Muscle of leg (tissue), 11 donors: ENCODE measurements around the gene UCHL1. TPM values are rescaled to one million over a fixed set of nuclear protein-coding genes. Genes with fewer than 3 reads are reported as not detected.

Source experiments
- DNase-seq: peaks from one replicate; pipeline ENCODE4 v3.0.0; 2013
- H3K27ac ChIP-seq: one replicate; pipeline ENCODE4 v1.5.1; 2013; ENCODE audit warnings: mild to moderate bottlenecking, low read length, control low read depth
- H3K27me3 ChIP-seq: one replicate; pipeline ENCODE4 v1.6.1; 2013; ENCODE audit warnings: low read length; ENCODE audit not compliant: control insufficient read depth, insufficient read depth
- H3K36me3 ChIP-seq: one replicate; pipeline ENCODE4 v1.6.1; 2013; ENCODE audit warnings: low read length; ENCODE audit not compliant: control insufficient read depth, insufficient read depth
- H3K4me1 ChIP-seq: one replicate; pipeline ENCODE4 v1.6.1; 2013; ENCODE audit warnings: low read length; ENCODE audit not compliant: control insufficient read depth, insufficient read depth
- H3K4me3 ChIP-seq: one replicate; pipeline ENCODE4 v1.5.1; 2013; ENCODE audit warnings: low read length, control low read depth
- H3K9me3 ChIP-seq: replicated peaks from 2 replicates; pipeline ENCODE4 v1.6.1; 2013; ENCODE audit warnings: low read depth, low read length; ENCODE audit not compliant: control insufficient read depth
- WGBS: methylation state at CpG from one replicate; pipeline ENCODE4 v1.1.5; 2013; ENCODE audit warnings: missing lambda C conversion rate; ENCODE audit not compliant: insufficient coverage; 5-methylcytosine and 5-hydroxymethylcytosine counted together
- polyA plus RNA-seq, 8 donors: library from polyadenylated mRNA; unstranded; fragments of 120-200 nt; gene quantifications; one replicate each; pipeline versions ENCODE4 v1.2.1 to v1.2.3, GENCODE V29; 2013; ENCODE audit warnings: inconsistent platforms in 1 of 8, low replicate concordance in 1 of 8; ENCODE audit not compliant: insufficient read length in 8 of 8, insufficient read depth in 1 of 8
- total RNA-seq: library from RNA; stranded (reverse); fragments of 120-200 nt; gene quantifications from one replicate; pipeline ENCODE4 v1.2.4, GENCODE V29; 2013

UCHL1 gene
- total and polyA plus RNA-seq, 9 donors, result 15.6 to 28.6 (median 22.7) TPM

DNA sequence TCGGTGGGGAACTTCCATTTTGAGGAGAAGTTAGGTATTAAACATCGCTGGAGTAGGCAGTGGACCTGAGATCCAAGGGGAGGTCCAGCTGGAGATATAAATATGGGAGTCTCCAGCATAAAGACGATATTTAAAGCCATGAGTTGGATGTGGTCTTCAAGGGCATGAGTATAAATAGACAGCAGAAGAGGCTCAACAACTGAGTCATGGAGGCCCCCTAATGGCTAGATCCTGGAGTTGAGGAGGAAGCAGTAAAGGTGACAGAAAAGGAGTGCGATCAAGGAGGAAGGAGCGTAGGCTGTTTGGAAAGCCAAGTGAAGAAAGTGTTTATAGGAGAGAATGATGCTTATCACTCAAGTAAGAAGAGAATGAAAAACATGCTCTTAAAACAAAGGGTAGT is 24.3 kb upstream of the UCHL1 start:
- no peak for DNase-seq
- no peaks in the 10 kb centered on the region for H3K9me3 ChIP-seq
- no peak overlapping the region for H3K27ac ChIP-seq
- H3K4me3 ChIP-seq, result no peak overlapping the region
- H3K36me3 ChIP-seq, result no peaks in the 10 kb centered on the region
- no peaks in the 10 kb centered on the region for H3K27me3 ChIP-seq
- WGBS, result 65% methylated on average over 5 of the region's 5 CpGs
- H3K4me1 ChIP-seq, result no peaks in the 10 kb centered on the region

DNA sequence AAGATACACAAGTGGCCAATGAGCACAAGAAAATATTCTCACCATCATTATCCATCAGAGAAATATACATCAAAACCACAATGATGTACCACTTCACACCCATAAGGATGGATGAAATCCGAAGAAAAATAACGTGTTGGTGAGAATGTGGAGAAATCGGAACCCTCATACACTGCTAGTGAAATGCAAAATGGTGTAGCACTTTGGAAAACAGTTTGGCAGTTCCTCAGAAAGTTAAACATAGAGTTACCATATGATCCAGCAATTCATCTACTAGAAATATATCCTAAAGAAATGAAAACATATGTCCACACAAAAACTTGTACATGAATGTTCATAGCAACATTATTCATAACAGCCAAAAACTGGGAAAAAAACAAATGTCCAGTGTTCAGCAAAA is 23.9 kb upstream of the UCHL1 start:
- DNase-seq, result no peak
- peaks cover 4% of the 10 kb centered on the region for H3K9me3 ChIP-seq
- no peaks in the 10 kb centered on the region for H3K36me3 ChIP-seq
- WGBS, result no CpG with 5 or more reads among the region's 3 CpGs
- no peaks in the 10 kb centered on the region for H3K27me3 ChIP-seq
- no peak overlapping the region for H3K4me3 ChIP-seq
- no peak overlapping the region for H3K27ac ChIP-seq
- H3K4me1 ChIP-seq, result no peaks in the 10 kb centered on the region

DNA sequence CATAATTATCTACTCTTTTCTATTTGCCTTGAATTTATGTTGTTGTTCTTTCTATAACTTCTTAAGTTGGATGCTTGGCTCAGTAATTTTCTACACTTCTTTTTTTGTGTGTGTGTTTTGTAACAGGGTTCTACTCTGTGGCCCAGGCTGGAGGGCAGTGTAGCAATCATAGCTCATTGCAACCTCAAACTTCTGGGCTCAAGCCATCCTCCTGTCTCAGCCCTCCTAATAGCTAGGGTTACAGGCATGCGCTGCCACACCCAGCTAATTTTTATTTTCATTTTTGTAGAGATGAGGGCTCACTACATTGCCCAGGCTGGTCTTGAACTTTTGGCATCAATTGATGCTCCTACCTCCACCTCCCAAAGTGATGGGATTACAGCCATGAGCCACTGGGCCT is 20.7 kb upstream of the UCHL1 start:
- Histone ChIP-seq H3K4me3 (no peak overlapping the region), H3K27me3 (no peaks in the 10 kb centered on the region), H3K4me1 (no peaks in the 10 kb centered on the region), H3K9me3 (peaks cover 5% of the 10 kb centered on the region), H3K27ac (no peak overlapping the region), H3K36me3 (no peaks in the 10 kb centered on the region)
- no peak for DNase-seq
- no CpG with 5 or more reads among the region's 1 CpG for WGBS

DNA sequence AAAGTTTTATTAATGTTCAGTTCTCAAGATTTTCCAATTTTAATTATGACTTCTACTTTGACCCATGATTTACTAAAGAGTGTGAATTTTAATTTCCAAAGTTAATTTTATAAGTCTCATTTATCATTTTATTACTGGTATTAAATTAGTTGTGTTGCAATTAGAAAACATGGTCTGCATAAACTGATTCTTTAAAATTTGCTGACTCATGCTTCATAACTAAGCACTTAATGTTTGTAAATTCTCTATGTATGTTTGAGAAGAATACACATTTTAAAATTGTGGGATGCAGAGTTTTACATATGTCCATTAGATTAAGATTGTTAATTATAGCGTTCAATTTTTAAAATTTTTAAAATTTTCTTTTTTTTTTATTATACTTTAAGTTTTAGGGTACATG is 20.2 kb upstream of the UCHL1 start:
- no peaks in the 10 kb centered on the region for H3K4me1 ChIP-seq
- H3K27me3 ChIP-seq, result no peaks in the 10 kb centered on the region
- no peak for DNase-seq
- no CpG with 5 or more reads among the region's 1 CpG for WGBS
- no peak overlapping the region for H3K27ac ChIP-seq
- no peak overlapping the region for H3K4me3 ChIP-seq
- peaks cover 5% of the 10 kb centered on the region for H3K9me3 ChIP-seq
- H3K36me3 ChIP-seq, result no peaks in the 10 kb centered on the region

DNA sequence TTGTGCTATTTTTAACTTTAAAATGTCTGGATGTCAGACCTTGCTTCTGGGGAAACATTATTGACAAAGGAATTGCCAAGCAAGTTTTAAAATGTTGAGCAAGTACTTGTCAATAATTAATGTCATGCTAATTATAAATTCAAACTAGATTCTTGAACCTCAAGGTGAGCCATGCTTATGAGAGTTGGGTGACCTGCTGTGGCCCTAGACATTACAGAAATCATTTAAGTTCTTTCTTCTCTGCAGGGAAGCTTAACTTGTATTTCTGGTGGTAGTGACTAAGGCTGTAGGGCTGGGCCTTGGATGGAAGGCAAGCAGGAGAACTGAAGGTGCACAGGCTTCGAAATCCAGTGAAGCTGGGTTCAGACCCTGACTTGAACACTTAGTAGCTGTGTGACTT is 14.8 kb upstream of the UCHL1 start:
- Histone ChIP-seq H3K36me3 (no peaks in the 10 kb centered on the region), H3K4me1 (no peaks in the 10 kb centered on the region), H3K27me3 (no peaks in the 10 kb centered on the region), H3K4me3 (no peak overlapping the region), H3K27ac (no peak overlapping the region), H3K9me3 (peaks cover 5% of the 10 kb centered on the region)
- WGBS, result 83% methylated on average over 1 of the region's 1 CpG
- no peak for DNase-seq

DNA sequence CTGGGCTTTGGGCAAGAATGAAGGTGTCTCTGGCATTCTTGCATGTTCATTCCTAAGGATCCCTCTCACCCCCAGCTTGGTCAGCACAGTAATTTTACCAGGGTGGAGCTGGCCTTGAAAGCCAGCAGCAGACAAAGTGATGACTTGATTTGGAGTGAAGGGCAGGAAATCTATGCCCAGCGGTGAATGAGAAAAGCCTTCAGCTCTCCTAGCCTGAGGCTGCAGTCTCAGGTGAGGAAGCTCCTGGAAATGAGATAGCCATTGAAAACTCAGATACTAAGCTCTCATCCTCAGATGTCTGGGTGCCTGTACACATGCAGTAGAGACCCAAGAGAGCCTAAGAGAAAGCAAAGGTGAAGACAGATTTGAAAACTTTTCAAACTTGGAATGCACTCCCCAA is 10.7 kb upstream of the UCHL1 start:
- no peak overlapping the region for H3K27ac ChIP-seq
- no peaks in the 10 kb centered on the region for H3K4me1 ChIP-seq
- no peaks in the 10 kb centered on the region for H3K36me3 ChIP-seq
- WGBS, result 71% methylated on average over 1 of the region's 1 CpG
- no peaks in the 10 kb centered on the region for H3K27me3 ChIP-seq
- H3K9me3 ChIP-seq, result no peaks in the 10 kb centered on the region
- DNase-seq, result no peak
- H3K4me3 ChIP-seq, result no peak overlapping the region

DNA sequence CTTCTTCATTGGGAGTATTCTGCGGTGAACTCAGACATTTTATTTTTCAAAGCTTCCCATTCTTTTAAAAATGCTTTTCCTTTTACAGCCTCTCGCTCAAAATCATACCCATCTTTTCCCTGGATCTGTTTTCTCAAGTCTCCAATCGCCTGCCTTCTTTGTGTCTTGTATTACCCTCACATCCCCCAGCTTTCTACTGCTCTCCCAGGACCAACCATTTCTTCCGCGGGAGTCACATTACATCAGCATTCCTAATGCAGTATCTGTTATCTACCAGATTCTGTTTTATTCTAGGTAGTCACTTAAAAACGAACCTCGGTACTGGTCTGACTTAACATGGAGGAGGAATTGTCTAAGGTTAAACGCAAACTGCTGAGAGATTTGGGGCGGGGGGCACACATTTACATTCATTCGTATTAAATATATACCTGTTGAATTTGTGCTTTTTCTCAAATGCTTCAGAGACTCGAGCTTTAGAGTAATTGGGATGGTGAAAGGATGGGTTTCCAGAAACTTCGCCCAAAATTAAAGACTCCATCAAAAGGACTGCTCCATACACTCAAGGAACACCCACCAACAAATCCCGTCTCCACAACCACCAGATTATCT is 493 bp upstream of the UCHL1 start:
- Histone ChIP-seq H3K4me3 (peak overlapping the region; percentile 48), H3K27ac (no peak overlapping the region), H3K36me3 (no peaks in the 10 kb centered on the region), H3K4me1 (peaks cover 10% of the 10 kb centered on the region), H3K9me3 (no peaks in the 10 kb centered on the region), H3K27me3 (peaks cover 21% of the 10 kb centered on the region)
- 24% methylated on average over 5 of the region's 13 CpGs for WGBS
- DNase-seq, result peak; percentile 12

DNA sequence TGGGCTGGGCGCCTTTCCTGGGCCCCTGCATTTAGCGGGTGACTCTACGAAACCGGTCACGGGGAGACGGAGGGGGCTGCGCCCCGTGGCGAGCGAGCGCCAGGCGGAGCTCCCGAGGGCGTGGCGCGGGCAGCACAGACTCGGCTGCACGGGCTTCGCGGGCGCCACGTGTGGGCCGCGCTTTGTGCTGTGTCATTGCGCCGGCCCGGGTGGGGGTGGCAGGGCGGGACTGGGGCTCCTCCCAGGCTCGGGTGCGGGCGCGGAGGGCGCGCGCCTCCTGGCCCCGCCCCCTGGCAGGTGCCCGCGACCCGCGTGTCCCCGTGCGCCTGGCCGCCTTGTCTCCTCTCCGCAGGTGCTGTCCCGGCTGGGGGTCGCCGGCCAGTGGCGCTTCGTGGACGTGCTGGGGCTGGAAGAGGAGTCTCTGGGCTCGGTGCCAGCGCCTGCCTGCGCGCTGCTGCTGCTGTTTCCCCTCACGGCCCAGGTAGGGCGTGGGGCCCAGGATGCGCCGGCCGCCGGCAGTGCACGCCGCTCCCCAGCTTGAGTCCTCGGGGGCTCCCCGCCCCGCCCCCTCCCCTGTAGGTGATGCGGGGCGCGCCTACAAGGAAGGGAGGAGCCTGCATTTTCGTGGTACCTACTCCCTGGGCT is 651 bp downstream of the UCHL1 start:
- Histone ChIP-seq H3K27ac (no peak overlapping the region), H3K9me3 (no peaks in the 10 kb centered on the region), H3K4me1 (peaks cover 10% of the 10 kb centered on the region), H3K36me3 (no peaks in the 10 kb centered on the region), H3K27me3 (peaks cover 21% of the 10 kb centered on the region), H3K4me3 (peak overlapping the region; percentile 48)
- peak; percentile 46 for DNase-seq
- WGBS, result under 1% methylated on average over 62 of the region's 69 CpGs

DNA sequence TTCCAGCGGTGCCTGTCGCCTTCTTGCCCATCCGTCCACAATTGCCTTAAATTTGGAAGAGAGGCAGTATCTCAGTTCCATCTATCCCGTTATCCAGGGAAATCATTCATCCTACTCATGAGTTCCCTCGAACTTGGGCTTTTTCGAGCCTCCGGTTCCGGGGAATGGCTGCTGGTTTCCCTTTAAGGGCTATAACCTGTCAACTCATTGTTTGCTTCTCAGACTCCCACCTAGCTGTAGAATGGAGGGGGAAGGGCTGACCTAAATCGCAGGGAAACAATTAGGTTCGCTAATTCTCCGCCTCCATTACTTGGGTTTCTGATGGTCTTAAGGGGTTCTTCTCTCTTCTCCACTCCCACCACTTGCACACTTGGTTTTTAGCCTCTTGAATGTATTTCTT is 1.2 kb downstream of the UCHL1 start:
- H3K27ac ChIP-seq, result no peak overlapping the region
- H3K4me3 ChIP-seq, result peak overlapping the region; percentile 30
- no peaks in the 10 kb centered on the region for H3K9me3 ChIP-seq
- H3K4me1 ChIP-seq, result peaks cover 10% of the 10 kb centered on the region
- no peaks in the 10 kb centered on the region for H3K36me3 ChIP-seq
- peaks cover 21% of the 10 kb centered on the region for H3K27me3 ChIP-seq
- WGBS, result 4% methylated on average over 3 of the region's 11 CpGs
- no peak for DNase-seq

DNA sequence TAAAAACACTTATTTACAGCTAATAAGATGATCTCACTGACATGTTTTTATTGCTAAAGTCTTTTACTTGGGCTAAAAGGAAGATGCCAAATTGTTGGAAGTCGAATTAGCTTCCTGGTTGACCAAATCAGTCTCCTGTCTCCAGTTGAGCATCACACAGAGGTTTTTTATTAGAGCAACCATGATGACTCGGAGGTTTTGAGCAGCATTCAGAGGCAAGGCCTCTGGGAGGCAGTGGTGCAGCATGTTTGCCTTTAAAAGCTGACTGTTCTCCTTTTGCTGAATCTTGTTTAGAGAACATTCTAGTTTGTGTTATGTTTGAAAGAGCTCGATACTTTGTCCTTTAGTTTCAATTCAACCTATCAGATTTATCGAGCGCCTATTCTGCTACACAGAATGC is 2.1 kb downstream of the UCHL1 start:
- Histone ChIP-seq H3K4me1 (peaks cover 10% of the 10 kb centered on the region), H3K36me3 (no peaks in the 10 kb centered on the region), H3K27ac (no peak overlapping the region), H3K4me3 (no peak overlapping the region), H3K27me3 (peaks cover 21% of the 10 kb centered on the region), H3K9me3 (no peaks in the 10 kb centered on the region)
- peak; percentile 69 for DNase-seq
- 20% methylated on average over 1 of the region's 5 CpGs for WGBS
